Fibroblast of peridontal ligament (primary cell): Measurements from ENCODE around the gene NTN4.
"Not testable (repeated sequence)": the region's sequence is repeated elsewhere in the genome, so short reads cannot be mapped to it uniquely, and the experiment has no call there.

Source experiments
- DNase-seq: peaks from one replicate; pipeline ENCODE4 v3.0.0-alpha.2; 2010; ENCODE audit errors: extremely low read depth

NTN4 gene

GRCh38 chr12:95658386-95658785 is 132.2 kb downstream of the NTN4 start:
- no peak for DNase-seq

GRCh38 chr12:95654665-95655064 is 135.9 kb downstream of the NTN4 start:
- DNase-seq: not testable (repeated sequence)

- DNase-seq: peak; percentile 73
Observed at GRCh38 chr12:95653771-95654546, 136.6 kb downstream of the NTN4 start.

- DNase-seq: no peak
Observed at GRCh38 chr12:95651681-95652080, 138.9 kb downstream of the NTN4 start.

- peak; percentile 20 for DNase-seq
Observed at GRCh38 chr12:95648990-95649791, 141.4 kb downstream of the NTN4 start.

DNA sequence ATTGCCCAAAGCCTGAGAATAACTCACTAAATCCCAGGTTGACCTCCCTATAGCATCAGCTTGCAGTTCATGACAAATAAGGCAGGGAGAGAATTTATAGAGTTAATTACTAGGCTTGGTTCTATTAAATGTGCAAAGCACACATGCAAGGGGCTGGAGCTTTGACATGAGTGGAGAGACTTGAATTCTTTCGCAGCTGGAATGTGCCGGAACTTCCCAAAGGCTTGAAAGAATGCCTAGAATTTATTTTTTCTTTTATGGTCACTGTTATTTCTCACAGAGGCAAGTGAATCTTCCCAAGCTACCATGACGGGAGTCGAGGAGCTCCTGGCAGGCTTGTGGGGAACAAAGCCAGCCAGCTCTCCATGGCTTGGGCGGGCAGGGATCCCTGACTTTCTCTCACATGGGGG is 143.8 kb downstream of the NTN4 start:
- peak; percentile 84 for DNase-seq

- no peak for DNase-seq
Observed at GRCh38 chr12:95643256-95643655, 147.3 kb downstream of the NTN4 start.

DNA sequence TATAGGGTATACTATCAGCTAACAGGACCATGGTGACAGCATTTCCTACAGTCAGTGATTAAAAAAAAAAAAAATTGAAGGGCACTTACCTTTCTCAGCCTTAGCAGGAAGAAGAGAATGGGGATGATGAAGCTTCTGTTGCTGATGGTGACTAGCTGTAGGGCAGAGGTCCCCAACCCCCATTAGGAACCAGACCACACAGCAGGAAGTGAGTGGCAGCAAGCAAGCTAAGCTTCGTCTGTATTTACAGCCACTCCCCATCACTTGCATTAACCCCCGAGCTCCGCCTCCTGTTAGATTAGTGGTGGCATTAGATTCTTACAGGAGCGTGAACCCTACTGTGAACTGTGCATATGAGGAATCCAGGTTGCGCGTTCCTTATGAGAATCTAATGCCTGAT is 148.0 kb downstream of the NTN4 start:
- no peak for DNase-seq

DNA sequence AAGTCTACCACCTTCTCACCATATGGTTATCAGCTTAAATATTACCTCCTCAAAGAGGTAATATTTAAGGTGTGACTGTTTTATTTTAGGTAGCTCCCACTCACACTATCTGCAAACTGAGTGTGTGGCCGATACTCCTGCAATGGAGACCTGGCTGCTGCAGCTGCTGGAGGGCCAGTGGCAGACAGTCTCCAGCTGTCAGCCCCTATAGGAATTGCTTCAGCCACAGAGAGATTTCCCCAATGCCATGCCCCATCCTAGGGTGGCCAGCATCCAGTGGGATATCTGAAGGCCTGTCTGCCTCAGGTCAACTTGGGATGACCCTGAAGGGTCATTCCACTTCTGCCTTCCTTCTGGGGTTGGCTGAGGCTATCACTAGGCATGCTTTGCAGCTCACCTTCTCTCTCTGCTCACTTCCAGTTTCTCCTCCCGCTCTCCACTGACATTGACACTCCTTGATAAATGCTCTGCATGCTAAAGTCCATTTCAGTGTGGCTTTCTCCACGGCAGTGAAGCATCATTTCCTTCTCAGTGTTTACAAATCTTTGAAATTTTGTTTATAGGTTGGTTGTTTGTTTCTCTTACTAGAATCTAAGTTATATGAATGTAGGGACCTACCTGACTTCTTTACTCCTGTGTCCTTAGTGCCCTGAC is 149.1 kb downstream of the NTN4 start:
- DNase-seq: no peak

- no peak for DNase-seq
Observed at GRCh38 chr12:95640516-95640915, 150.0 kb downstream of the NTN4 start.

- DNase-seq: peak; percentile 89
Observed at GRCh38 chr12:95637471-95638155, 153.0 kb downstream of the NTN4 start.

GRCh38 chr12:95637010-95637409 is 153.6 kb downstream of the NTN4 start:
- no peak for DNase-seq

GRCh38 chr12:95634622-95635621 is 155.6 kb downstream of the NTN4 start:
- no peak for DNase-seq

DNA sequence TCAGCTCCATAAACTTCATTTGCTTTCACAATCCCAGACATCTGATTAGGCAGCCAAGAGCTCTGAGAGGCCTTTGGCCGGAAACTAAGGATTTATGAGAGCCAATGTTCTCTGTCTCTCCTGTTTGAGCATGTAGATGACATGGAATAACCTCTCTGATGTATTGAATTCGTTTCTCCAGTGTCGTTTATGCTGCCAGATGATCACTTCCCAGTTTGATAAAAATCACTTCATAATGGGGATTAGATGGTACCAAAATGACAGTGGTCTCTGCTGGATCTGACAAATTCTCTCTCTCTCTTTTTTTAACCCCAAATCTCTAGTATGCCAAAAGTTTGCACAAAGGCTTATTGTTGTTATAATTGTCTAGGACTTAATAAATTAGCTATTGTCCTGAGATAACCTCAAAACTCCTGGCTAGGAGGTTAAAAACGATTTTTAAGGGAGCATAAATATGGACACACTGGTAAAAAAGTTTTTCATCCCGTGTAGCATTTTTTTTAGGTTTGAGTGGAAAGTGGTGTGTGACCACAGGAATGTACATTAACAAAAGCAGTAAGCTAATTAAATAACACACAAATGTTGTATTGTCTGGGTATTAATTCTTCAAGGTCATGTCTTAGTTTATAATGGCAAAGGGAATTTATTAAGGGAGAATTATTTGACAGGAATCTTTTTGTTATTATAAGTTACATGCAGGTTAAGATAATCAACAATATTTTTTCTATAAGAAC is 156.7 kb downstream of the NTN4 start:
- DNase-seq: peak; percentile 29

GRCh38 chr12:95633049-95633731 is 157.4 kb downstream of the NTN4 start:
- DNase-seq: peak; percentile 62

GRCh38 chr12:95630496-95630895 is 160.1 kb downstream of the NTN4 start:
- DNase-seq: no peak

DNA sequence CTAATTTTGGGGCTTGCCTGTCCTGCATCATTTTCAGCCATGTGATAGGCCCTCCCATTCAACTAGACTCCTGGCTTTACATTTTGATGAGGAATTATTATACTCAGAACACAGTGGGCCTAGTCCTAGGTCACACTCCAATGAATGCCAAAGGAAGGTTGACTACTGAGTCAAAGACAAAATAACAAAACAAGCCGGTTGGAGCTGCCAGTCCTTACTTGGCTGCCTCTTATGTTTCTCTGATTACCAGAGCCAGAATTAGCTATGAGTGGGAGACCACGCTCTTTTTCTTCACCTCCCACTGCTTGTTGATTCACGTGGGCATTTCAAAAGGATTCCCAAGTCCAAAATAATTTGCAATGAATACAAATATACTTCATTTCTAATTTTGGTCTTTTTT is 161.2 kb downstream of the NTN4 start:
- DNase-seq: no peak

- no peak for DNase-seq
Observed at GRCh38 chr12:95626854-95627253, 163.7 kb downstream of the NTN4 start.

GRCh38 chr12:95625012-95625411 is 165.6 kb downstream of the NTN4 start:
- DNase-seq: no peak
